HepG2 (cell line): Measurements from ENCODE around the gene ASIC3. TPM values are rescaled to one million over a fixed set of nuclear protein-coding genes. Genes with fewer than 3 reads are reported as not detected.

Experiments
- ATAC-seq: fragments of 200-7000 bp; cut with Tn5 transposase; 3 replicates; pipeline ENCODE4 v1.9.1; 2020; ENCODE audit warnings: mild to moderate bottlenecking, moderate library complexity
- BruUV-seq: library from RNA; stranded (reverse); fragments of 400-500 nt; replicated peaks from 2 replicates; lab custom pipeline; 2021; lab: Mats Ljungman, UMichigan
- CTCF ChIA-PET: fragments of 300-600 bp; formaldehyde crosslinking; extraction: SDS; loops from one replicate; lab custom pipeline; 2021; ENCODE audit warnings: low total read pairs, inconsistent platforms, low intra/inter-chr PET ratio; lab: Yijun Ruan, JAX
- POLR2A ChIA-PET: fragments of 350-600 bp; sonication (Branson Sonifier 250); formaldehyde crosslinking; loops from one replicate; lab custom pipeline; 2020; ENCODE audit warnings: antibody characterized with exemption, inconsistent platforms; lab: Yijun Ruan, JAX
- DNase-seq: peaks from one replicate; pipeline ENCODE4 v3.0.0-alpha.2; 2015; ENCODE audit warnings: low spot score
- FAIRE-seq: peaks from 3 replicates; lab custom pipeline; 2011; peaks lifted over from hg19 to GRCh38; lab: Jason Lieb, UNC
- H2AFZ ChIP-seq: one replicate; pipeline ENCODE4 v1.6.1; 2011; ENCODE audit warnings: low read length, inconsistent platforms
- H3K27ac ChIP-seq: fragments of 300-600 bp; 3 replicates; pipeline ENCODE4 v1.8.0; 2011; ENCODE audit warnings: mixed run types, mild to moderate bottlenecking, mixed read lengths, low read length, inconsistent platforms; ENCODE audit not compliant: insufficient read depth; ENCODE audit errors: extremely low read length
- H3K27me3 ChIP-seq, 2 experiments: fragments of 200-600 bp in 1 of 2; 2 replicates in 1 of 2; 3 replicates in 1 of 2; pipeline versions ENCODE4 v1.6.0 to v1.8.0; 2011; ENCODE audit warnings: low read length in 2 of 2, mild to moderate bottlenecking in 2 of 2, moderate library complexity in 2 of 2, inconsistent platforms in 1 of 2; ENCODE audit not compliant: insufficient read depth in 2 of 2, control insufficient read depth in 1 of 2
- H3K36me3 ChIP-seq, 2 experiments: fragments of 200-600 bp in 1 of 2; replicated peaks in 1 of 2; 2 replicates in 1 of 2; 3 replicates in 1 of 2; pipeline versions ENCODE4 v1.5.1 to v1.8.0; 2011; ENCODE audit warnings: low read length in 2 of 2, inconsistent platforms in 1 of 2; ENCODE audit not compliant: insufficient read depth in 2 of 2, control insufficient read depth in 1 of 2
- H3K4me1 ChIP-seq: 2 replicates; pipeline ENCODE4 v1.5.1; 2012; ENCODE audit warnings: low read length, inconsistent platforms; ENCODE audit not compliant: insufficient read depth
- H3K4me2 ChIP-seq: 2 replicates; pipeline ENCODE4 v1.6.0; 2011; ENCODE audit warnings: low read depth, low read length, inconsistent platforms
- H3K4me3 ChIP-seq, 3 experiments: fragments of 200-600 bp in 1 of 3; sonication (generic), shearing (Covaris generic) in 1 of 3; replicated peaks in 1 of 3; 2 replicates each; pipeline ENCODE4 v1.5.1; 2011 to 2016; ENCODE audit warnings: low read length in 3 of 3, inconsistent platforms in 2 of 3, low read depth in 2 of 3, mild to moderate bottlenecking in 2 of 3, control low read depth in 1 of 3, mixed read lengths in 1 of 3; ENCODE audit not compliant: insufficient read depth in 1 of 3
- H3K79me2 ChIP-seq: one replicate; pipeline ENCODE4 v1.6.1; 2011; ENCODE audit warnings: low read length, inconsistent platforms; ENCODE audit not compliant: insufficient read depth
- H3K9ac ChIP-seq: 2 replicates; pipeline ENCODE4 v1.6.0; 2011; ENCODE audit warnings: mild to moderate bottlenecking, low read depth, low read length, inconsistent platforms; ENCODE audit not compliant: insufficient read depth
- H3K9me3 ChIP-seq: 2 replicates; pipeline ENCODE4 v1.5.1; 2012; ENCODE audit warnings: mild to moderate bottlenecking, low read length
- H4K20me1 ChIP-seq: 2 replicates; pipeline ENCODE4 v1.6.0; 2011; ENCODE audit warnings: inconsistent platforms, mild to moderate bottlenecking, low read length, moderate library complexity; ENCODE audit not compliant: insufficient read depth
- EP300 ChIP-seq, 3 experiments: sonication (generic) in 1 of 3; formaldehyde crosslinking in 1 of 3; IDR thresholded peaks; 2 replicates each; pipeline versions ENCODE4 v1.5.1 to v1.6.1; 2011 to 2020; ENCODE audit warnings: low read depth in 2 of 3, low read length in 2 of 3, borderline replicate concordance in 1 of 3, improper control_type of control experiment in 1 of 3, mild to moderate bottlenecking in 1 of 3, missing genetic modification reagents in 1 of 3, moderate library complexity in 1 of 3
- JDP2 ChIP-seq: sonication (generic); formaldehyde crosslinking; IDR thresholded peaks from 2 replicates; pipeline ENCODE4 v1.8.1; 2022; ENCODE audit warnings: missing genetic modification reagents, borderline replicate concordance
- KDM2A ChIP-seq: sonication (generic); formaldehyde crosslinking; IDR thresholded peaks from 2 replicates; pipeline ENCODE4 v1.4.0; 2020; ENCODE audit warnings: low read depth, missing genetic modification reagents, borderline replicate concordance
- MIER2 ChIP-seq: IDR thresholded peaks from 2 replicates; pipeline ENCODE4 v1.6.1; 2016; ENCODE audit warnings: missing biosample characterization, missing genetic modification reagents
- SALL1 ChIP-seq: sonication (generic); formaldehyde crosslinking; IDR thresholded peaks from 2 replicates; pipeline ENCODE4 v1.8.0; 2022; ENCODE audit warnings: mild to moderate bottlenecking, missing genetic modification reagents
- ZBTB26 ChIP-seq: IDR thresholded peaks from 2 replicates; pipeline ENCODE4 v1.6.1; 2016; ENCODE audit warnings: missing compliant biosample characterization, missing genetic modification reagents, borderline replicate concordance
- ZBTB33 ChIP-seq: sonication (generic); formaldehyde crosslinking; IDR thresholded peaks from 2 replicates; pipeline ENCODE4 v1.4.0; 2020; ENCODE audit warnings: missing genetic modification reagents
- ZBTB7A ChIP-seq: sonication (generic); formaldehyde crosslinking; IDR thresholded peaks from 2 replicates; pipeline ENCODE4 v1.8.0; 2022; ENCODE audit warnings: mild to moderate bottlenecking, missing genetic modification reagents
- ZMYM2 ChIP-seq: sonication (generic); formaldehyde crosslinking; IDR thresholded peaks from 2 replicates; pipeline ENCODE4 v1.8.0; 2022; ENCODE audit warnings: mild to moderate bottlenecking, missing genetic modification reagents
- WGBS: methylation state at CpG from one replicate; pipeline ENCODE4 v1.1.6; 2017; ENCODE audit warnings: low lambda C conversion rate; 5-methylcytosine and 5-hydroxymethylcytosine counted together
- in situ Hi-C: cut with HindIII; loops from 2 replicates; pipeline ENCODE4 v1.10.0; 2017; ENCODE audit warnings: low pct_unique_long_range_greater_than_20kb; ENCODE audit not compliant: extremely low pct_ligation_motif_present
- intact Hi-C: fragments of 100-400 bp; cut with micrococcal nuclease; formaldehyde crosslinking; loops from one replicate; pipeline ENCODE4 v1.10.0; 2022; ENCODE audit not compliant: unreplicated experiment
- polyA plus RNA-seq, 8 experiments: library from polyadenylated mRNA; depleted of rRNA in 3 of 8; stranded (reverse) in 7 of 8; unstranded in 1 of 8; fragments of >200 nt; fragmentation: Illumina TruSeq in 4 of 8; extraction: Trizol in 4 of 8; gene quantifications; 2 replicates each; pipeline versions ENCODE4 v1.2.1 to v1.2.3, GENCODE V29; 2011 to 2016; ENCODE audit warnings: low read depth in 4 of 8, missing spikeins in 1 of 8, mixed read lengths in 1 of 8; ENCODE audit not compliant: insufficient read depth in 1 of 8
- total RNA-seq, 5 experiments: library from RNA; depleted of rRNA; stranded (reverse); fragments of >200 nt; fragmentation: Illumina TruSeq; extraction: Trizol; gene quantifications; 2 replicates each; pipeline ENCODE4 v1.2.3, GENCODE V29; 2016; ENCODE audit warnings: low read depth in 1 of 5

Gene ASIC3
- total and polyA plus RNA-seq, 2 of the 13 experiments (the other 11 are each of a cell fraction or from before 2014, with no cell fraction given), result 0.51 TPM; not detected in 1

GRCh38 chr7:151048911-151049463 is 656 bp downstream of the ASIC3 start:
- no peaks in the 10 kb centered on the region for H3K79me2 ChIP-seq
- H3K27ac ChIP-seq, result no peak overlapping the region
- CTCF ChIA-PET, result no interaction called here
- H4K20me1 ChIP-seq, result no peaks in the 10 kb centered on the region
- H3K27me3 ChIP-seq, result peaks cover 1 to 12% of the 10 kb centered on the region in 2 experiments; a peak in 3 of 5 replicates
- POLR2A ChIA-PET, result no interaction called here
- WGBS, result 78% methylated on average over 26 of the region's 38 CpGs
- no peak overlapping the region for H3K9ac ChIP-seq
- no peak overlapping the region for H3K4me3 ChIP-seq
- in situ Hi-C loops (no loop called here), intact Hi-C loops (no loop called here)
- TF ChIP-seq JDP2 (CRISPR knock-in tag), result no peak
- TF ChIP-seq ZMYM2 (CRISPR knock-in tag), result no peak
- no peak for TF ChIP-seq ZBTB7A (CRISPR knock-in tag)
- no peak for TF ChIP-seq EP300 (IDR thresholded peaks at IDR 0.05; ENCODE audit: low read depth in 2 of 2, low read length in 2 of 2)
- no peak for TF ChIP-seq EP300 (CRISPR knock-in tag; IDR thresholded peaks at IDR 0.05; ENCODE audit: borderline replicate concordance)
- BruUV-seq, result no TSS peak
- ATAC-seq, result no peak
- H3K9me3 ChIP-seq, result no peaks in the 10 kb centered on the region
- no peak overlapping the region for H2AFZ ChIP-seq
- 0 out of 5 replicates have a peak, but pooled peaks cover 0 to 2% of the 10 kb centered on the region in 2 experiments for H3K36me3 ChIP-seq
- no peaks in the 10 kb centered on the region for H3K4me1 ChIP-seq
- FAIRE-seq, result no peak
- DNase-seq, result no peak
- no peak overlapping the region for H3K4me2 ChIP-seq

- 62% methylated on average over 8 of the region's 50 CpGs for WGBS
- intact Hi-C loops, result no loop called here
- no peak for FAIRE-seq
- TF ChIP-seq MIER2 (CRISPR knock-in tag) (peak; percentile 91), ZBTB33 (CRISPR knock-in tag) (peak; percentile 88), ZBTB26 (no peak), KDM2A (CRISPR knock-in tag) (peak; percentile 61; the same call in 1 of the 2 replicates), SALL1 (CRISPR knock-in tag) (peak; percentile 14; the same call in 1 of the 2 replicates)
Measured at GRCh38 chr7:151051108-151051507, 2.8 kb downstream of the ASIC3 start.

More at GRCh38 chr7:151051108-151051507, 2.8 kb downstream of the ASIC3 start:
- ATAC-seq (peak; percentile 42), DNase-seq (no peak)
- Histone ChIP-seq H4K20me1 (no peaks in the 10 kb centered on the region), H3K79me2 (no peaks in the 10 kb centered on the region), H2AFZ (no peak overlapping the region), H3K36me3 (0 out of 5 replicates have a peak, but pooled peaks cover 0 to 2% of the 10 kb centered on the region in 2 experiments), H3K9me3 (no peaks in the 10 kb centered on the region), H3K4me3 (no peak overlapping the region), H3K9ac (no peak overlapping the region), H3K4me2 (no peak overlapping the region), H3K27ac (no peak overlapping the region), H3K4me1 (peaks cover 4% of the 10 kb centered on the region), H3K27me3 (peaks cover 1 to 12% of the 10 kb centered on the region in 2 experiments; a peak in 3 of 5 replicates)
- in situ Hi-C loops, result no loop called here
- no TSS peak for BruUV-seq
- POLR2A ChIA-PET, result interaction anchor here (1.0 kb wide), 1 partner anchor 12 kb away, joined by 5 read pairs; no protein-coding TSS in a partner anchor
- CTCF ChIA-PET, result no interaction called here
